ENCODE results near the gene PCDHB12.

Gene PCDHB12

GRCh38 chr5:141250576-141250975, 42.1 kb downstream of the PCDHB12 start:
- no peak for DNase-seq (ENCODE audit: low read depth)
- no peak overlapping the region for H3K4me3 ChIP-seq (ENCODE audit: control insufficient read depth, low read depth, low read length)
- no peak for TF ChIP-seq CTCF (IDR thresholded peaks at IDR 0.05; ENCODE audit: control insufficient read depth, insufficient read depth, low read depth, low read length, missing control alignments)

- H3K4me3 ChIP-seq (ENCODE audit: control insufficient read depth, low read depth, low read length): no peak overlapping the region
- no peak for TF ChIP-seq CTCF (IDR thresholded peaks at IDR 0.05; ENCODE audit: control insufficient read depth, insufficient read depth, low read depth, low read length, missing control alignments)
- DNase-seq (ENCODE audit: low read depth): no peak
Measured at GRCh38 chr5:141258464-141258863, 49.9 kb downstream of the PCDHB12 start.

GRCh38 chr5:141258948-141259347, 50.4 kb downstream of the PCDHB12 start:
- no peak overlapping the region for H3K4me3 ChIP-seq (ENCODE audit: control insufficient read depth, low read depth, low read length)
- no peak for TF ChIP-seq CTCF (IDR thresholded peaks at IDR 0.05; ENCODE audit: control insufficient read depth, insufficient read depth, low read depth, low read length, missing control alignments)
- DNase-seq (ENCODE audit: low read depth): no peak

GRCh38 chr5:141260458-141261237, 52.1 kb downstream of the PCDHB12 start:
- H3K4me3 ChIP-seq (ENCODE audit: control insufficient read depth, low read depth, low read length): no peak overlapping the region
- TF ChIP-seq CTCF (IDR thresholded peaks at IDR 0.05; ENCODE audit: control insufficient read depth, insufficient read depth, low read depth, low read length, missing control alignments): no peak
- DNase-seq (ENCODE audit: low read depth): no peak

GRCh38 chr5:141261238-141261546, 52.7 kb downstream of the PCDHB12 start:
- no peak overlapping the region for H3K4me3 ChIP-seq (ENCODE audit: control insufficient read depth, low read depth, low read length)

More at GRCh38 chr5:141261238-141261546, 52.7 kb downstream of the PCDHB12 start:
- no peak for DNase-seq (ENCODE audit: low read depth)
- TF ChIP-seq CTCF (IDR thresholded peaks at IDR 0.05; ENCODE audit: control insufficient read depth, insufficient read depth, low read depth, low read length, missing control alignments): no peak
